Bronchus fibroblast of lung (primary cell): ENCODE results near the gene NBEA. TPM values are rescaled to one million over a fixed set of nuclear protein-coding genes. Genes with fewer than 3 reads are reported as not detected.

Experiments
- total RNA-seq: library from RNA; depleted of rRNA; stranded (reverse); fragments of >200 nt; gene quantifications from 2 replicates; pipeline ENCODE4 v1.2.3, GENCODE V29; 2015

NBEA gene
- 0.84 and 0.89 TPM in 2 replicates for total RNA-seq

GRCh38 chr13:34941835-34942731 lies at the start of gene NBEA:
NBEA (plus strand) TSS chr13:34942270; CDS start chr13:34942821, 551 bp downstream.

GRCh38 chr13:35475960-35476943 lies 534.2 kb downstream of the NBEA start, which contains the start of gene MAB21L1:
MAB21L1 (minus strand) TSS chr13:35476689; CDS start chr13:35476138, 551 bp downstream.

